KOPT-K1 (cell line): ENCODE results near the gene MOSPD2.

Experiments
- H3K27ac ChIP-seq: fragments of 200-600 bp; sonication (generic); 2 replicates; pipeline ENCODE4 v1.5.1; 2016; ENCODE audit warnings: antibody characterized with exemption, mild to moderate bottlenecking, low read depth, low read length; ENCODE audit not compliant: poor library complexity, severe bottlenecking
- H3K36me3 ChIP-seq: fragments of 200-600 bp; sonication (generic); 2 replicates; pipeline ENCODE4 v1.5.1; 2017; ENCODE audit warnings: antibody characterized with exemption, mild to moderate bottlenecking, low read length, moderate library complexity; ENCODE audit not compliant: insufficient read depth
- H3K9me3 ChIP-seq: fragments of 200-600 bp; sonication (generic); 2 replicates; pipeline ENCODE4 v1.5.1; 2017; ENCODE audit warnings: antibody characterized with exemption, low read length, mild to moderate bottlenecking; ENCODE audit not compliant: insufficient read depth, poor library complexity, severe bottlenecking

The MOSPD2 gene

GRCh38 chrX:14884714-14885113 is 11.5 kb downstream of the MOSPD2 start:
- no peaks in the 10 kb centered on the region for H3K9me3 ChIP-seq
- no peaks in the 10 kb centered on the region for H3K36me3 ChIP-seq
- no peak overlapping the region for H3K27ac ChIP-seq

- Histone ChIP-seq H3K36me3 (no peaks in the 10 kb centered on the region), H3K9me3 (no peaks in the 10 kb centered on the region), H3K27ac (no peak overlapping the region)
Measured at GRCh38 chrX:14886252-14886651, 13.0 kb downstream of the MOSPD2 start.

GRCh38 chrX:14896273-14896672 is 23.1 kb downstream of the MOSPD2 start:
- no peaks in the 10 kb centered on the region for H3K36me3 ChIP-seq
- no peaks in the 10 kb centered on the region for H3K9me3 ChIP-seq
- no peak overlapping the region for H3K27ac ChIP-seq

GRCh38 chrX:14897042-14897441 is 23.8 kb downstream of the MOSPD2 start:
- no peak overlapping the region for H3K27ac ChIP-seq
- H3K9me3 ChIP-seq = no peaks in the 10 kb centered on the region
- no peaks in the 10 kb centered on the region for H3K36me3 ChIP-seq

GRCh38 chrX:14899607-14900006 is 26.4 kb downstream of the MOSPD2 start:
- H3K27ac ChIP-seq = no peak overlapping the region
- peaks cover 4% of the 10 kb centered on the region for H3K9me3 ChIP-seq
- H3K36me3 ChIP-seq = peaks cover 7% of the 10 kb centered on the region; the same call in 1 of the 2 replicates

GRCh38 chrX:14902537-14902936 is 29.3 kb downstream of the MOSPD2 start:
- Histone ChIP-seq H3K9me3 (peaks cover 9% of the 10 kb centered on the region), H3K36me3 (peaks cover 12% of the 10 kb centered on the region; the same call in 1 of the 2 replicates), H3K27ac (no peak overlapping the region)

- H3K36me3 ChIP-seq = peaks cover 12% of the 10 kb centered on the region; the same call in 1 of the 2 replicates
- H3K9me3 ChIP-seq = peaks cover 9% of the 10 kb centered on the region
- H3K27ac ChIP-seq = no peak overlapping the region
Measured at GRCh38 chrX:14903891-14904290, 30.7 kb downstream of the MOSPD2 start.

- no peaks in the 10 kb centered on the region for H3K9me3 ChIP-seq
- H3K27ac ChIP-seq = no peak overlapping the region
- peaks cover 27% of the 10 kb centered on the region for H3K36me3 ChIP-seq
Measured at GRCh38 chrX:14913241-14913640, 40.0 kb downstream of the MOSPD2 start.

- Histone ChIP-seq H3K27ac (no peak overlapping the region), H3K36me3 (peaks cover 27% of the 10 kb centered on the region), H3K9me3 (no peaks in the 10 kb centered on the region)
Measured at GRCh38 chrX:14915596-14915995, 42.4 kb downstream of the MOSPD2 start.

- no peak overlapping the region for H3K27ac ChIP-seq
- H3K36me3 ChIP-seq = peaks cover 26% of the 10 kb centered on the region
- no peaks in the 10 kb centered on the region for H3K9me3 ChIP-seq
Measured at GRCh38 chrX:14916017-14916674, 42.9 kb downstream of the MOSPD2 start.

- no peak overlapping the region for H3K27ac ChIP-seq
- H3K36me3 ChIP-seq = peaks cover 11% of the 10 kb centered on the region; the same call in 1 of the 2 replicates
- no peaks in the 10 kb centered on the region for H3K9me3 ChIP-seq
Measured at GRCh38 chrX:14919407-14919806, 46.2 kb downstream of the MOSPD2 start.

GRCh38 chrX:14920196-14920595 is 47.0 kb downstream of the MOSPD2 start:
- H3K9me3 ChIP-seq = no peaks in the 10 kb centered on the region
- H3K27ac ChIP-seq = no peak overlapping the region
- H3K36me3 ChIP-seq = peaks cover 11% of the 10 kb centered on the region; the same call in 1 of the 2 replicates

- H3K36me3 ChIP-seq = no peaks in the 10 kb centered on the region; the same call in 1 of the 2 replicates
- H3K9me3 ChIP-seq = no peaks in the 10 kb centered on the region
- H3K27ac ChIP-seq = no peak overlapping the region
Measured at GRCh38 chrX:14922437-14922836, 49.2 kb downstream of the MOSPD2 start.

GRCh38 chrX:14923761-14924160 is 50.5 kb downstream of the MOSPD2 start:
- H3K27ac ChIP-seq = no peak overlapping the region
- no peaks in the 10 kb centered on the region for H3K9me3 ChIP-seq
- H3K36me3 ChIP-seq = no peaks in the 10 kb centered on the region; the same call in 1 of the 2 replicates

- no peaks in the 10 kb centered on the region for H3K9me3 ChIP-seq
- H3K27ac ChIP-seq = no peak overlapping the region
- H3K36me3 ChIP-seq = no peaks in the 10 kb centered on the region
Measured at GRCh38 chrX:14926471-14926870, 53.2 kb downstream of the MOSPD2 start.

GRCh38 chrX:14927401-14927800 is 54.2 kb downstream of the MOSPD2 start:
- Histone ChIP-seq H3K36me3 (no peaks in the 10 kb centered on the region), H3K27ac (no peak overlapping the region), H3K9me3 (no peaks in the 10 kb centered on the region)
